HG03442 (cell line): ENCODE measurements around the gene TBCK.
"Not testable (repeated sequence)": the region's sequence is repeated elsewhere in the genome, so short reads cannot be mapped to it uniquely, and the experiment has no call there.

ENCODE experiments used
- ATAC-seq: cut with Tn5 transposase; IDR thresholded peaks from one replicate; pipeline ENCODE4 v1.9.1; 2021; ENCODE audit warnings: mild to moderate bottlenecking, moderate library complexity; ENCODE audit not compliant: unreplicated experiment

TBCK gene

GRCh38 chr4:106238820-106239420, 77.1 kb downstream of the TBCK start:
- peak; percentile 85 for ATAC-seq

GRCh38 chr4:106231931-106232330, 84.1 kb downstream of the TBCK start:
- ATAC-seq, result no peak

GRCh38 chr4:106222548-106222947, 93.5 kb downstream of the TBCK start:
- ATAC-seq, result no peak

- ATAC-seq, result not testable (repeated sequence)
Observed at GRCh38 chr4:106213291-106213690, 102.7 kb downstream of the TBCK start.

- ATAC-seq, result no peak
Observed at GRCh38 chr4:106210021-106210420, 106.0 kb downstream of the TBCK start.

- ATAC-seq, result no peak
Observed at GRCh38 chr4:106208481-106209460, 107.2 kb downstream of the TBCK start.

- no peak for ATAC-seq
Observed at GRCh38 chr4:106201373-106201772, 114.6 kb downstream of the TBCK start.

- no peak for ATAC-seq
Observed at GRCh38 chr4:106195435-106195950, 120.5 kb downstream of the TBCK start.

GRCh38 chr4:106194801-106195200, 121.2 kb downstream of the TBCK start:
- no peak for ATAC-seq

- ATAC-seq, result no peak
Observed at GRCh38 chr4:106192131-106192530, 123.9 kb downstream of the TBCK start.

GRCh38 chr4:106186201-106186600, 129.8 kb downstream of the TBCK start:
- ATAC-seq, result no peak

- ATAC-seq, result no peak
Observed at GRCh38 chr4:106183551-106183950, 132.5 kb downstream of the TBCK start.

GRCh38 chr4:106172861-106173260, 143.1 kb downstream of the TBCK start:
- no peak for ATAC-seq

- no peak for ATAC-seq
Observed at GRCh38 chr4:106165351-106166010, 150.5 kb downstream of the TBCK start.

- no peak for ATAC-seq
Observed at GRCh38 chr4:106162278-106162677, 153.7 kb downstream of the TBCK start.

- no peak for ATAC-seq
Observed at GRCh38 chr4:106160560-106160959, 155.4 kb downstream of the TBCK start.

- no peak for ATAC-seq
Observed at GRCh38 chr4:106149911-106150310, 166.1 kb downstream of the TBCK start.

- no peak for ATAC-seq
Observed at GRCh38 chr4:106149026-106149425, 167.0 kb downstream of the TBCK start.

- no peak for ATAC-seq
Observed at GRCh38 chr4:106142616-106143127, 173.3 kb downstream of the TBCK start.

GRCh38 chr4:106140601-106141000, 175.4 kb downstream of the TBCK start:
- ATAC-seq, result no peak

GRCh38 chr4:106136777-106137331, 179.2 kb downstream of the TBCK start:
- no peak for ATAC-seq
